D721Med (cell line): ENCODE results near the gene COL23A1.

Experiments used
- DNase-seq: peaks from one replicate; pipeline ENCODE4 v3.0.0; 2011; ENCODE audit warnings: low spot score; ENCODE audit not compliant: insufficient read length
- FAIRE-seq: peaks from 2 replicates; lab custom pipeline; 2011; peaks lifted over from hg19 to GRCh38; lab: Jason Lieb, UNC
- TF ChIP-seq, protein P1 (sequence below): IDR thresholded peaks from 2 replicates; pipeline ENCODE4 v1.5.1; 2012; ENCODE audit warnings: mild to moderate bottlenecking, control low read depth; ENCODE audit not compliant: insufficient read depth; ENCODE audit errors: missing control alignments

COL23A1 gene

GRCh38 chr5:178403956-178404600 is 186.1 kb downstream of the COL23A1 start:
- FAIRE-seq: no peak
- no peak for DNase-seq
- TF ChIP-seq, protein P1, sequence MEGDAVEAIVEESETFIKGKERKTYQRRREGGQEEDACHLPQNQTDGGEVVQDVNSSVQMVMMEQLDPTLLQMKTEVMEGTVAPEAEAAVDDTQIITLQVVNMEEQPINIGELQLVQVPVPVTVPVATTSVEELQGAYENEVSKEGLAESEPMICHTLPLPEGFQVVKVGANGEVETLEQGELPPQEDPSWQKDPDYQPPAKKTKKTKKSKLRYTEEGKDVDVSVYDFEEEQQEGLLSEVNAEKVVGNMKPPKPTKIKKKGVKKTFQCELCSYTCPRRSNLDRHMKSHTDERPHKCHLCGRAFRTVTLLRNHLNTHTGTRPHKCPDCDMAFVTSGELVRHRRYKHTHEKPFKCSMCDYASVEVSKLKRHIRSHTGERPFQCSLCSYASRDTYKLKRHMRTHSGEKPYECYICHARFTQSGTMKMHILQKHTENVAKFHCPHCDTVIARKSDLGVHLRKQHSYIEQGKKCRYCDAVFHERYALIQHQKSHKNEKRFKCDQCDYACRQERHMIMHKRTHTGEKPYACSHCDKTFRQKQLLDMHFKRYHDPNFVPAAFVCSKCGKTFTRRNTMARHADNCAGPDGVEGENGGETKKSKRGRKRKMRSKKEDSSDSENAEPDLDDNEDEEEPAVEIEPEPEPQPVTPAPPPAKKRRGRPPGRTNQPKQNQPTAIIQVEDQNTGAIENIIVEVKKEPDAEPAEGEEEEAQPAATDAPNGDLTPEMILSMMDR: no peak

- no peak for FAIRE-seq
- no peak for DNase-seq
- TF ChIP-seq, protein P1: no peak
Observed at GRCh38 chr5:178403351-178403750, 186.8 kb downstream of the COL23A1 start.

- FAIRE-seq (no peak), DNase-seq (no peak)
- TF ChIP-seq, protein P1: no peak
Observed at GRCh38 chr5:178399701-178400095, 190.5 kb downstream of the COL23A1 start.

GRCh38 chr5:178398901-178399700 is 191.1 kb downstream of the COL23A1 start:
- FAIRE-seq (no peak), DNase-seq (no peak)
- TF ChIP-seq, protein P1: no peak

DNA sequence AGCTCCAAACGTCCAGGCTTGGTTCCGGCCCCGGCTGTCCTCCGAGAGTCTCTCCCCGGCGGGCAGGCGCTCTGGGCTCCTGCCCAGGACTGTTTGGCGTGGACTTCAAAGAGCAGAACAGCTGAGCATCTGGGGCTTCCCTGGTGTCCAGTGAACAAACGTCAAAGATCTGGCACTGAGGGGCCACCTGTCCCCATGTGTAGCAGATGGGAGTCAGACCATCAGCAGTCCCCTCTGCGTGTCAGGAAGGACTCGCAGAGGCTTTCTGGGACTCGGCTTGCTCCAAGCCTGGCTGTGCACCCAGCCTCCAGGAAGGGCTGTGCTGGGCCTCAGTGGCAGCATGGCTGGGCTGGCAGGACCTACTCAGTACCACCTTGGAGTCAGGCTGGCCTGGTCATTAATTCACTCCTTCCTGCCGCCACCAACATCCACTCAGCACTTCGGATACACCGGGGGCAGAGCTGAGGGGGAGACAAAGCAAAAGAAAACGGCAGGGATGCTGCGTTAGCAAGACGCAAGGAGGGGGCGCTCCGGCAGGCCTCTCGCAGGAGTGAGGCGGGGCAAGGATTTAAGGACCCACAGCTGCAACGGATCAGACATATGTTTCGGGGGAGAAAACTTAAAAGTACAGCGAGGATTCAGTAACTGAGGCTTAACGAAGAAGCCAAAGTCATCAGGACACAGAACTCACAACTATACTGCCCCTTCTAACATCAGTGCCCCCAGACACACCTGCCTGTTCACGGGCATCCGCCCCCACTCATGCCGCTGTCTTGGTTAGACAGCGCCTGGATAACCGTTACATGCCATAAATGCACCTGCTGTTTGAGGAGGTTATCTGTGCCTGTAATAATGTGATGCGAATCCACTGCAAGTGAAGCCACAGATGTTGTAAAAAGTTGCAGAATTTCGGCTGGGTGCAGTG is 193.1 kb downstream of the COL23A1 start:
- DNase-seq: no peak
- no peak for FAIRE-seq
- TF ChIP-seq, protein P1: peak; percentile 12

DNA sequence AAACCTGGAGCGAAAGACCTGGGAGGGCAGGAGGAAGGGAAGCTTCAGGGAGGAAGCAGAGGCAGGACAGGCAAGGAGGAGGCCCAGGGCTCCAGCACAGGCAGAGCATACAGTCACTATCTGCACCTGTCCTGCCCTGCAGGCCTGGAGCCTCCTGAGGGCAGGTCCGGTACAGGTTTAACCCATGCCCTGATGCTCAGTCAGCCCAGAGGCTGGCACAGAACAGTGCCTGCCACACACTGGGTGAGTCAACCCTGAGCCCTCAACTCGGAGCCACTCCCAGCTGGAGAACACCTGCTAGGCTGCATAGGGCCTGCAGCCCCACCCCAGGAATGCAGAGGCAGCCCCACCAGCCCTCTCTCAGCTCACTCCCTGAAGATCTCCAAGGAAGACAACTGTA is 196.1 kb downstream of the COL23A1 start:
- no peak for FAIRE-seq
- TF ChIP-seq, protein P1: no peak
- no peak for DNase-seq
